ENCODE data around the gene PARVA.

DNA sequence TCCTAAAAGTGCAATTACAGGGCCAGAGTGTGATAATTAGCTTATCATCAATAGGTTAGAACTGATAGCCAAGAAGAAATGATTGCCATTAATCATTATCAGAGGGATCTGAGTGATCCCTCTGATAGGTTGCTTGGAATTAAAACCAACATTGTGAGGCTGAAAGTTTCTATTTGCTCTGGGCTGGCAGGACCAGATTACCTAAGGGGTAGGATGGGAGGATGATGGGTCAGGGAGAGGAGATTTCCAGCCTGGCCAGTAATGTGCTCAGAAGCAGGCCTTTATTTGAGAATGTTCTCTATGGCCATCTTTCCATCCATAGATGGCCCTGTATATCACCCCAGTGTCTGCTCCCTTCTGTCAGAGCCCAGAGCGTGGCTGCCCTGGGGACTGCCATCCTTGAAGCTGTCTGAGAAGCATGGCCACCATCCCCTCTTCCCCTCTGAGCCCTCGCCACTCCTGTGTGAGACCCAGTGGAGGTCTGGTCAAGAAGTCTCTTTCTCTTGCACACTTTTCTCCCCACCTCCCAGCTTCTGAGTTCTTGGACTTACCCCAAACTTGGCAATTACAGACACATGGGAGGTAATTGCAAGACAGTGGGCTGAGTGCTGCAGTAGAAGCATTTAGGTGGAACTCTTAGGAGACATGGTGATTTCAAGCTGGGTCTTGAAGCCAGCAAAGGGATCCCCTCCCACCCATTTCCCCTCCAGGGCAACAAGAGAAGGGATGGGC lies 11.7 kb downstream of the PARVA start:
- TF ChIP-seq, protein P1, sequence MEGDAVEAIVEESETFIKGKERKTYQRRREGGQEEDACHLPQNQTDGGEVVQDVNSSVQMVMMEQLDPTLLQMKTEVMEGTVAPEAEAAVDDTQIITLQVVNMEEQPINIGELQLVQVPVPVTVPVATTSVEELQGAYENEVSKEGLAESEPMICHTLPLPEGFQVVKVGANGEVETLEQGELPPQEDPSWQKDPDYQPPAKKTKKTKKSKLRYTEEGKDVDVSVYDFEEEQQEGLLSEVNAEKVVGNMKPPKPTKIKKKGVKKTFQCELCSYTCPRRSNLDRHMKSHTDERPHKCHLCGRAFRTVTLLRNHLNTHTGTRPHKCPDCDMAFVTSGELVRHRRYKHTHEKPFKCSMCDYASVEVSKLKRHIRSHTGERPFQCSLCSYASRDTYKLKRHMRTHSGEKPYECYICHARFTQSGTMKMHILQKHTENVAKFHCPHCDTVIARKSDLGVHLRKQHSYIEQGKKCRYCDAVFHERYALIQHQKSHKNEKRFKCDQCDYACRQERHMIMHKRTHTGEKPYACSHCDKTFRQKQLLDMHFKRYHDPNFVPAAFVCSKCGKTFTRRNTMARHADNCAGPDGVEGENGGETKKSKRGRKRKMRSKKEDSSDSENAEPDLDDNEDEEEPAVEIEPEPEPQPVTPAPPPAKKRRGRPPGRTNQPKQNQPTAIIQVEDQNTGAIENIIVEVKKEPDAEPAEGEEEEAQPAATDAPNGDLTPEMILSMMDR (IDR thresholded peaks at IDR 0.05) = no peak
- TF ChIP-seq POLR2A (IDR thresholded peaks at IDR 0.05) (no peak), EP300 (IDR thresholded peaks at IDR 0.05) (no peak), POLR2AphosphoS5 (IDR thresholded peaks at IDR 0.05) (no peak)

Measured in sigmoid colon (tissue), 4 donors.